Activated CD4-positive, CD25-positive, alpha-beta regulatory T cell (primary cell): ENCODE measurements around the gene HNMT.
"Not testable (repeated sequence)": the region's sequence is repeated elsewhere in the genome, so short reads cannot be mapped to it uniquely, and the experiment has no call there.

Source experiments
- DNase-seq, 4 experiments: peaks; one replicate each; lab custom pipeline; 2025; lab: John Stamatoyannopoulos, UW

HNMT gene

GRCh38 chr2:138012968-138013367 is 48.7 kb downstream of the HNMT start:
- no peak for DNase-seq

- no peak for DNase-seq
Observed at GRCh38 chr2:138013639-138014038, 49.4 kb downstream of the HNMT start.

- no peak for DNase-seq
Observed at GRCh38 chr2:138015494-138015893, 51.2 kb downstream of the HNMT start.

- DNase-seq = no peak
Observed at GRCh38 chr2:138016351-138017087, 52.2 kb downstream of the HNMT start.

- no peak for DNase-seq
Observed at GRCh38 chr2:138017824-138018223, 53.6 kb downstream of the HNMT start.

- DNase-seq = no peak
Observed at GRCh38 chr2:138018866-138019688, 54.8 kb downstream of the HNMT start.

- DNase-seq = no peak
Observed at GRCh38 chr2:138020432-138020831, 56.2 kb downstream of the HNMT start.

- DNase-seq = no peak
Observed at GRCh38 chr2:138021154-138021553, 56.9 kb downstream of the HNMT start.

GRCh38 chr2:138023298-138023697 is 59.0 kb downstream of the HNMT start:
- no peak for DNase-seq

GRCh38 chr2:138023976-138024375 is 59.7 kb downstream of the HNMT start:
- DNase-seq = no peak

- DNase-seq = no peak
Observed at GRCh38 chr2:138026111-138027020, 62.1 kb downstream of the HNMT start.

GRCh38 chr2:138028538-138028937 is 64.3 kb downstream of the HNMT start:
- DNase-seq = no peak

GRCh38 chr2:138029276-138029675 is 65.0 kb downstream of the HNMT start:
- no peak for DNase-seq

GRCh38 chr2:138030459-138030858 is 66.2 kb downstream of the HNMT start:
- no peak for DNase-seq

GRCh38 chr2:138032334-138032733 is 68.1 kb downstream of the HNMT start:
- no peak for DNase-seq

- no peak for DNase-seq
Observed at GRCh38 chr2:138034536-138034935, 70.3 kb downstream of the HNMT start.

GRCh38 chr2:138035608-138036217 is 71.4 kb downstream of the HNMT start:
- DNase-seq = no peak

- no peak for DNase-seq
Observed at GRCh38 chr2:138036522-138036921, 72.2 kb downstream of the HNMT start.

GRCh38 chr2:138037090-138037489 is 72.8 kb downstream of the HNMT start:
- no peak for DNase-seq

GRCh38 chr2:138040616-138041015 is 76.3 kb downstream of the HNMT start:
- no peak for DNase-seq

GRCh38 chr2:138042311-138042710 is 78.0 kb downstream of the HNMT start:
- no peak for DNase-seq

- not testable (repeated sequence) for DNase-seq
Observed at GRCh38 chr2:138043588-138043987, 79.3 kb downstream of the HNMT start.
